Spleen (tissue), 11 donors: ENCODE results near the gene PDLIM5. TPM values are rescaled to one million over a fixed set of nuclear protein-coding genes. Genes with fewer than 3 reads are reported as not detected.

Experiments used
- DNase-seq: peaks from one replicate; pipeline ENCODE4 v3.0.0-alpha.2; 2020
- H3K27ac ChIP-seq, 8 donors: fragments of 200-600 bp; sonication (generic) in 7 of 8; 1 replicate in 4 of 8; 2 replicates in 4 of 8; pipeline versions ENCODE4 v1.5.0 to v1.8.0; 2016 to 2021; ENCODE audit warnings: inconsistent platforms in 4 of 8, mild to moderate bottlenecking in 4 of 8, moderate library complexity in 1 of 8
- H3K27me3 ChIP-seq, 7 donors: fragments of 200-600 bp; sonication (generic) in 6 of 7; replicated peaks in 1 of 7; 1 replicate in 4 of 7; 2 replicates in 3 of 7; pipeline versions ENCODE4 v1.5.0 to v1.8.0; 2016 to 2021; ENCODE audit warnings: inconsistent platforms in 3 of 7, mild to moderate bottlenecking in 1 of 7
- H3K36me3 ChIP-seq, 6 donors: fragments of 200-600 bp; sonication (generic) in 5 of 6; 1 replicate in 4 of 6; 2 replicates in 2 of 6; pipeline versions ENCODE4 v1.5.0 to v1.8.0; 2016 to 2021; ENCODE audit warnings: inconsistent platforms in 2 of 6
- H3K4me1 ChIP-seq, 6 donors: fragments of 200-600 bp; sonication (generic) in 5 of 6; 1 replicate in 3 of 6; 2 replicates in 3 of 6; pipeline versions ENCODE4 v1.5.0 to v1.8.0; 2016 to 2021; ENCODE audit warnings: inconsistent platforms in 3 of 6
- H3K4me3 ChIP-seq, 8 donors: fragments of 200-600 bp; sonication (generic) in 7 of 8; 1 replicate in 4 of 8; 2 replicates in 4 of 8; pipeline versions ENCODE4 v1.5.0 to v1.8.0; 2016 to 2021; ENCODE audit warnings: inconsistent platforms in 4 of 8, mild to moderate bottlenecking in 4 of 8, moderate library complexity in 2 of 8
- H3K9me3 ChIP-seq, 8 donors: fragments of 200-600 bp; sonication (generic) in 7 of 8; 1 replicate in 4 of 8; 2 replicates in 4 of 8; pipeline versions ENCODE4 v1.5.0 to v1.8.0; 2016 to 2021; ENCODE audit warnings: inconsistent platforms in 4 of 8
- POLR2A ChIP-seq, 3 donors: fragments of 450-650 bp; IDR thresholded peaks; one replicate each; pipeline ENCODE4 v1.5.1; 2017; ENCODE audit warnings: antibody characterized with exemption in 3 of 3, mild to moderate bottlenecking in 1 of 3
- POLR2AphosphoS5 ChIP-seq, 3 donors: sonication (generic); formaldehyde crosslinking; IDR thresholded peaks; one replicate each; pipeline ENCODE4 v1.5.1; 2017; ENCODE audit warnings: antibody characterized with exemption in 3 of 3
- WGBS, 5 donors: extraction: QIAGEN DNeasy Blood & Tissue Kit in 3 of 5; methylation state at CpG; one replicate each; pipeline versions ENCODE4 v1.1.5 to v1.1.7; 2013 to 2018; 5-methylcytosine and 5-hydroxymethylcytosine counted together
- intact Hi-C: fragments of 100-400 bp; cut with DNase I; formaldehyde crosslinking; loops from one replicate; pipeline ENCODE4 v1.15.0; 2023; ENCODE audit warnings: low total_unique reads
- polyA plus RNA-seq, 3 donors: library from polyadenylated mRNA; stranded (reverse); fragments of 200-250 nt; gene quantifications; one replicate each; pipeline ENCODE4 v1.2.1, GENCODE V29; 2013
- total RNA-seq, 7 donors: library from RNA; depleted of rRNA in 3 of 7; stranded (reverse); fragments of >200 nt in 3 of 7; fragmentation: NEBNext Ultra II Directional in 4 of 7; extraction: Animal tissue kit (Norgen Biotek cat#: 25700) in 4 of 7; gene quantifications; one replicate each; pipeline versions ENCODE4 v1.1.0 to v1.2.1, GENCODE V29; 2016 to 2021
- TF ChIP-seq, protein P1 (sequence below), 11 experiments: fragments of 200-600 bp in 7 of 11; fragments of 450-650 bp in 4 of 11; sonication (generic) in 4 of 11; IDR thresholded peaks in 8 of 11; conservative IDR thresholded peaks in 3 of 11; 1 replicate in 7 of 11; 2 replicates in 4 of 11; pipeline versions ENCODE4 v1.4.0 to v1.8.0; 2016 to 2021; ENCODE audit warnings: antibody characterized with exemption in 11 of 11, inconsistent platforms in 4 of 11, mild to moderate bottlenecking in 1 of 11
- donor health status: healthy with polysubstance abuse.
- donor health status: DM: no; HTN: no; CAD: no; lungs with moderate emphysema.
- donor health status: DM: no; HTN: no; CAD: no.
- donor health status: Bipolar disorder and iron deficiency.
- donor health status: healthy.
- donor health status: DM: no; HTN: no; CAD: no.
- donor health status: DM: yes; HTN: yes; CAD: no.

PDLIM5 gene
- total and polyA plus RNA-seq, 10 donors, result 9.4 to 182 (median 74.9) TPM

DNA sequence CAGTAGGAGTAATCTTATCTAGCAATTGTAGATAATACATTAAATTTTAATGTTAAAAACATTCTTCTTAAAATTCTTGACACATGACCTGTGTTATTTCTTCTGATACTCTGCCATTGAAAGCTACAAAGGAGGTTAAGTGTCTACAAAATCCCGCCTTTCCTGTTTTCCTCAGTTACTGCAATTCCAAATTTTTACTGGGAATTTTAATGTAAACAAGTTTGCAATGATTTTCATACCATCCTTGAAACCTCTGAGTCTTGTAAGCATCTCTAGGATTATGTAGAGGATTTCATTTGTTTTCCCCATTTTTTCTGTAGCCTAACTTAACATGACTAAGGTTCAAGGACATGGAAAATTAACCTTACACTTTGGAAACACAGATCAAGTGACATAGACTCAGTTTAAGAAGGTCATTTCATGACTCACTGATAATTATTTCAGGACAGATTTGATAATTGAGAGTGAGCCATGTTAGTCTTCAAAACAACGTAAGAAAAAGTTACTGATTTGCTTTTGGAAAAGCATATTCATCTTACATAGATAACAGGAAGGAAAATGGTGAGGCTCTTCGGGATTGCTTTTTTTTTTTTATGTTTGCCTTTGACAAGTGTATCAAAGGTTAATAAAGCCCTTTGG is 39.6 kb upstream of the PDLIM5 start:
- Histone ChIP-seq H3K4me3 (no peak overlapping the region), H3K9me3 (peaks cover 0 to 3% (median 0%) of the 10 kb centered on the region in 8 donors), H3K36me3 (no peaks in the 10 kb centered on the region), H3K4me1 (peaks cover 0 to 14% (median 2%) of the 10 kb centered on the region in 6 donors), H3K27me3 (peaks cover 0 to 5% (median 0%) of the 10 kb centered on the region in 7 donors), H3K27ac (peak overlapping the region in 4 of 8 donors; percentile 1 to 30 (median 21))
- no peak for DNase-seq
- TF ChIP-seq POLR2AphosphoS5 (IDR thresholded peaks at IDR 0.05), result no peak
- no peak for TF ChIP-seq POLR2A (IDR thresholded peaks at IDR 0.05)
- TF ChIP-seq, protein P1, sequence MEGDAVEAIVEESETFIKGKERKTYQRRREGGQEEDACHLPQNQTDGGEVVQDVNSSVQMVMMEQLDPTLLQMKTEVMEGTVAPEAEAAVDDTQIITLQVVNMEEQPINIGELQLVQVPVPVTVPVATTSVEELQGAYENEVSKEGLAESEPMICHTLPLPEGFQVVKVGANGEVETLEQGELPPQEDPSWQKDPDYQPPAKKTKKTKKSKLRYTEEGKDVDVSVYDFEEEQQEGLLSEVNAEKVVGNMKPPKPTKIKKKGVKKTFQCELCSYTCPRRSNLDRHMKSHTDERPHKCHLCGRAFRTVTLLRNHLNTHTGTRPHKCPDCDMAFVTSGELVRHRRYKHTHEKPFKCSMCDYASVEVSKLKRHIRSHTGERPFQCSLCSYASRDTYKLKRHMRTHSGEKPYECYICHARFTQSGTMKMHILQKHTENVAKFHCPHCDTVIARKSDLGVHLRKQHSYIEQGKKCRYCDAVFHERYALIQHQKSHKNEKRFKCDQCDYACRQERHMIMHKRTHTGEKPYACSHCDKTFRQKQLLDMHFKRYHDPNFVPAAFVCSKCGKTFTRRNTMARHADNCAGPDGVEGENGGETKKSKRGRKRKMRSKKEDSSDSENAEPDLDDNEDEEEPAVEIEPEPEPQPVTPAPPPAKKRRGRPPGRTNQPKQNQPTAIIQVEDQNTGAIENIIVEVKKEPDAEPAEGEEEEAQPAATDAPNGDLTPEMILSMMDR (IDR thresholded peaks at IDR 0.05 in 8 of 11, conservative IDR thresholded peaks at IDR 0.05 in 3 of 11), result no peak
- WGBS, 5 donors, result 49 to 62% (median 53%) methylated on average over 3 of the region's 3 CpGs
- intact Hi-C loops, result no loop called here

DNA sequence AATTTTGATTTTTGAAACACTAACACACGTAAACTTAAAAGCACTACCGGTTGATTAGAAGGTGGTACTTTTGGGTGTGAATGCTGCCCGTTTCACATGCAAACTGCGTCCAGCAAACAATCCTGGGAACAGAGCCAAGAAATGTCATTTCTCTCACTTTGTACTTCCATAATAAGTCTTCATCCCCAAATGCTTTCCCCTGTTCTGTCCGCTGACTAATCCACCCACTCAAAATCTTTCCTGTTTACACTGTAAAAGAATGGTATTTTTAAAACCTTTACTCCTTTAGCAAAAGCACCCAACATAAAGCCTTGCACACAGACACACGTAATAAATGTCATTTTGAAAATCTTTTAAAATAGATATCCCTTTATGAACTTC is 39.1 kb upstream of the PDLIM5 start:
- Histone ChIP-seq H3K9me3 (peaks cover 0 to 6% (median 0%) of the 10 kb centered on the region in 8 donors), H3K4me3 (no peak overlapping the region), H3K27ac (peak overlapping the region in 3 of 8 donors; percentile 1 to 22 (median 20)), H3K4me1 (peaks cover 0 to 14% (median 2%) of the 10 kb centered on the region in 6 donors), H3K27me3 (peaks cover 0 to 5% (median 0%) of the 10 kb centered on the region in 7 donors), H3K36me3 (no peaks in the 10 kb centered on the region)
- DNase-seq, result no peak
- TF ChIP-seq, protein P1 (IDR thresholded peaks at IDR 0.05 in 8 of 11, conservative IDR thresholded peaks at IDR 0.05 in 3 of 11), result no peak
- TF ChIP-seq POLR2A (IDR thresholded peaks at IDR 0.05) (no peak), POLR2AphosphoS5 (IDR thresholded peaks at IDR 0.05) (no peak)
- 24 to 34% (median 24%) methylated on average over 6 of the region's 6 CpGs for WGBS, 5 donors
- intact Hi-C loops, result no loop called here

DNA sequence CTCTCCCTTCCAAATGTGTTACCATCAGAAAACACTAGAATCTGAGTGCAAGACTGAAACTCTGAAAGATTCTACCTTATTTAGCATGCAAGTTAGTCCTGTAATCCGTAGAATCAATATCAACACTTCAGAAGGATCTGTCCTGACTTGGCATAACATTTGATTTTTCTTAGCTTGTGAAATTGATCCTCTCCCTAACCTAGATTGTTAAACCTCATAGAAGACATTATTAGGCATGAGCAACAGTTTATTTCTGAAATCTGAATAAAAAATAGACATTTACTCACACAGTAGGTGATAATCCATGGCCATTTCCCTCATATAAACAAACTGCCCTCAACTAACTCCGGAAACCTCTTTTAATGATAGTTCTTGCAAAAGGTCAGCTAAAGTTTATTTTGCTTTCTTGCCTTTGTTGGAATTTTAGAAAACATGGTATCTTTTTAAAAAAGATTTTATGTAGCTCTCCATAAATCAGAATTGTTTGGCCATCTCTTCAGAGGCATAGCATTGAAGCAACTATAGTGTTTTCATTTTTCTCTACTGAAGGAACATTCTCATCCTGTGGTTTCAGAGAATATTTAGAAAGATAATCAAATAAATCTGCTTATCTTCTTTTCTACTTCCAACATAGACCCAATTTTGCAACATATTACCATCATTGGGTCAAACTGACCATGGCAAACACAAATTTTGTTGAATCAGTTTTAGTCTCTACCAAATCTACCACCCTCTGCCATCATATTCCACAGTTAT is 38.5 kb upstream of the PDLIM5 start:
- H3K36me3 ChIP-seq, result no peaks in the 10 kb centered on the region
- TF ChIP-seq POLR2A (IDR thresholded peaks at IDR 0.05) (no peak), POLR2AphosphoS5 (IDR thresholded peaks at IDR 0.05) (no peak)
- TF ChIP-seq, protein P1 (IDR thresholded peaks at IDR 0.05 in 8 of 11, conservative IDR thresholded peaks at IDR 0.05 in 3 of 11), result no peak
- peaks cover 0 to 5% (median 0%) of the 10 kb centered on the region in 7 donors for H3K27me3 ChIP-seq
- 54 to 89% (median 77%) methylated on average over 2 of the region's 2 CpGs for WGBS, 5 donors
- H3K9me3 ChIP-seq, result peaks cover 0 to 6% (median 0%) of the 10 kb centered on the region in 8 donors
- H3K4me3 ChIP-seq, result no peak overlapping the region
- no peak for DNase-seq
- intact Hi-C loops, result no loop called here
- peak overlapping the region in 3 of 8 donors; percentile 1 to 22 (median 16) for H3K27ac ChIP-seq
- peaks cover 0 to 14% (median 2%) of the 10 kb centered on the region in 6 donors for H3K4me1 ChIP-seq

DNA sequence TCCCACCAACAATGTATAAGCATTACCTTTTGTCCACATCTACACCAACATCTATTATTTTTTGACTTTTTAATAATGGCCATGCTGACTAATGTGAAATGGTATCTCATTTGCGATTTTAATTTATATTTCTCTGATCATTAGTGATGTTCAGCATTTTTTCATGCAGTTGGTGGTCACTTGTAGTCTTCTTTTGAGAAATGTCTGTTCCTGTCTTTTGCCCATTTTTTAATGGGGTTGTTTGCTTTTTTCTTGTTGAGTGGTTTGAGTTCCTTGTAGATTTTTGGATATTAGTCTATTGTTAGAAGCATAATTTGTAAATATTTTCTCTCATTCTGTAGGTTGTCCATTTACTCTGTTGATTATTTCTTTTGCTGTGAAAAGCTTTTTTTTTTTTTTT is 36.8 kb upstream of the PDLIM5 start:
- Histone ChIP-seq H3K27ac (no peak overlapping the region), H3K9me3 (peaks cover 0 to 6% (median 0%) of the 10 kb centered on the region in 8 donors), H3K36me3 (no peaks in the 10 kb centered on the region)

More for the DNA sequence above, 36.8 kb upstream of the PDLIM5 start:
- WGBS, 5 donors, result 96 to 100% (median 97%) methylated on average over 1 of the region's 1 CpG
- Histone ChIP-seq H3K4me3 (no peak overlapping the region), H3K4me1 (peaks cover 0 to 14% (median 2%) of the 10 kb centered on the region in 6 donors), H3K27me3 (no peaks in the 10 kb centered on the region)
- TF ChIP-seq POLR2A (IDR thresholded peaks at IDR 0.05) (no peak), POLR2AphosphoS5 (IDR thresholded peaks at IDR 0.05) (no peak)
- TF ChIP-seq, protein P1 (IDR thresholded peaks at IDR 0.05 in 8 of 11, conservative IDR thresholded peaks at IDR 0.05 in 3 of 11), result no peak
- DNase-seq, result no peak
- intact Hi-C loops, result no loop called here
